Effector memory CD8-positive, alpha-beta T cell (primary cell): Measurements from ENCODE around the gene CINP.
"Not testable (repeated sequence)": the region's sequence is repeated elsewhere in the genome, so short reads cannot be mapped to it uniquely, and the experiment has no call there.

Experiments used
- ATAC-seq: fragments of 150-1000 bp; cut with Tn5 transposase; replicated peaks from 2 replicates; pipeline ENCODE4 v1.10.0; 2021; ENCODE audit warnings: mild to moderate bottlenecking, moderate library complexity
- DNase-seq, 3 experiments: peaks; one replicate each; pipeline ENCODE4 v3.0.0; 2021
- H3K27ac Mint-ChIP-seq, 2 donors: one replicate each; pipeline ENCODE4 v1.8.0; 2022; ENCODE audit warnings: mild to moderate bottlenecking in 2 of 2, mixed read lengths in 2 of 2, moderate library complexity in 2 of 2
- H3K27me3 Mint-ChIP-seq, 2 donors: one replicate each; pipeline ENCODE4 v1.8.0; 2022; ENCODE audit warnings: mixed read lengths in 2 of 2
- H3K36me3 Mint-ChIP-seq: one replicate; pipeline ENCODE4 v1.8.0; 2022; ENCODE audit warnings: mild to moderate bottlenecking, moderate library complexity, mixed read lengths; ENCODE audit not compliant: insufficient read depth
- H3K4me1 Mint-ChIP-seq, 2 donors: one replicate each; pipeline ENCODE4 v1.8.0; 2022; ENCODE audit warnings: low read depth in 2 of 2, mixed read lengths in 2 of 2
- H3K4me3 Mint-ChIP-seq, 2 donors: one replicate each; pipeline ENCODE4 v1.8.0; 2022; ENCODE audit warnings: mild to moderate bottlenecking in 2 of 2, mixed read lengths in 2 of 2, moderate library complexity in 2 of 2
- H3K9me3 Mint-ChIP-seq, 2 donors: one replicate each; pipeline ENCODE4 v1.8.0; 2022; ENCODE audit warnings: mixed read lengths in 2 of 2

Gene CINP

GRCh38 chr14:102346645-102347044 lies 16.0 kb downstream of the CINP start:
- Mint-ChIP-seq H3K9me3 (no peaks in the 10 kb centered on the region), H3K27me3 (no peaks in the 10 kb centered on the region), H3K4me1 (no peaks in the 10 kb centered on the region), H3K27ac (no peak overlapping the region), H3K36me3 (peaks cover 71% of the 10 kb centered on the region), H3K4me3 (no peak overlapping the region)
- DNase-seq (no peak), ATAC-seq (no peak)

- DNase-seq = no peak
- Mint-ChIP-seq H3K4me1 (no peaks in the 10 kb centered on the region), H3K27me3 (no peaks in the 10 kb centered on the region), H3K4me3 (no peak overlapping the region), H3K36me3 (peaks cover 69% of the 10 kb centered on the region), H3K27ac (peak overlapping the region; percentile 16 to 82), H3K9me3 (no peaks in the 10 kb centered on the region)
- no peak for ATAC-seq
These were observed 17.5 kb downstream of the CINP start for GRCh38 chr14:102345232-102345631.

GRCh38 chr14:102344485-102344884 lies 18.2 kb downstream of the CINP start:
- Mint-ChIP-seq H3K27ac (no peak overlapping the region), H3K9me3 (no peaks in the 10 kb centered on the region), H3K4me3 (no peak overlapping the region), H3K36me3 (peaks cover 62% of the 10 kb centered on the region), H3K27me3 (no peaks in the 10 kb centered on the region), H3K4me1 (no peaks in the 10 kb centered on the region)
- no peak for DNase-seq
- no peak for ATAC-seq

- Mint-ChIP-seq H3K4me3 (no peak overlapping the region), H3K36me3 (peaks cover 58% of the 10 kb centered on the region), H3K4me1 (no peaks in the 10 kb centered on the region), H3K27me3 (no peaks in the 10 kb centered on the region), H3K9me3 (no peaks in the 10 kb centered on the region), H3K27ac (no peak overlapping the region)
- no peak for ATAC-seq
- no peak for DNase-seq
These were observed 18.6 kb downstream of the CINP start for GRCh38 chr14:102344084-102344483.

- DNase-seq (no peak), ATAC-seq (no peak)
- H3K36me3 Mint-ChIP-seq = peaks cover 50% of the 10 kb centered on the region
- peaks cover 0 to 4% of the 10 kb centered on the region in 2 donors for H3K4me1 Mint-ChIP-seq
- H3K27me3 Mint-ChIP-seq = no peaks in the 10 kb centered on the region
- no peaks in the 10 kb centered on the region for H3K9me3 Mint-ChIP-seq
- no peak overlapping the region for H3K27ac Mint-ChIP-seq
- H3K4me3 Mint-ChIP-seq = no peak overlapping the region
These were observed 20.5 kb downstream of the CINP start for GRCh38 chr14:102342238-102342637.

- peaks cover 0 to 4% of the 10 kb centered on the region in 2 donors for H3K4me1 Mint-ChIP-seq
- H3K9me3 Mint-ChIP-seq = no peaks in the 10 kb centered on the region
- no peak overlapping the region for H3K27ac Mint-ChIP-seq
- peaks cover 45% of the 10 kb centered on the region for H3K36me3 Mint-ChIP-seq
- no peak for ATAC-seq
- no peaks in the 10 kb centered on the region for H3K27me3 Mint-ChIP-seq
- DNase-seq = no peak
- no peak overlapping the region for H3K4me3 Mint-ChIP-seq
These were observed 21.1 kb downstream of the CINP start for GRCh38 chr14:102341566-102341965.

- Mint-ChIP-seq H3K4me3 (no peak overlapping the region), H3K27me3 (no peaks in the 10 kb centered on the region), H3K9me3 (no peaks in the 10 kb centered on the region), H3K27ac (peak overlapping the region in 1 of 2 donors; percentile 52), H3K4me1 (peaks cover 0 to 4% of the 10 kb centered on the region in 2 donors), H3K36me3 (peaks cover 40% of the 10 kb centered on the region)
- DNase-seq (no peak), ATAC-seq (no peak)
These were observed 24.0 kb downstream of the CINP start for GRCh38 chr14:102338724-102339123.

GRCh38 chr14:102335163-102335562 lies 27.5 kb downstream of the CINP start:
- ATAC-seq = no peak
- peaks cover 0 to 4% of the 10 kb centered on the region in 2 donors for H3K4me1 Mint-ChIP-seq
- H3K9me3 Mint-ChIP-seq = no peaks in the 10 kb centered on the region
- no peak for DNase-seq
- H3K36me3 Mint-ChIP-seq = peaks cover 32% of the 10 kb centered on the region
- no peaks in the 10 kb centered on the region for H3K27me3 Mint-ChIP-seq
- no peak overlapping the region for H3K27ac Mint-ChIP-seq
- no peak overlapping the region for H3K4me3 Mint-ChIP-seq

GRCh38 chr14:102333795-102334705 lies 28.6 kb downstream of the CINP start:
- no peak for DNase-seq
- H3K4me1 Mint-ChIP-seq = peaks cover 0 to 4% of the 10 kb centered on the region in 2 donors
- no peak overlapping the region for H3K27ac Mint-ChIP-seq
- H3K4me3 Mint-ChIP-seq = no peak overlapping the region
- no peak for ATAC-seq
- H3K36me3 Mint-ChIP-seq = peaks cover 32% of the 10 kb centered on the region
- no peaks in the 10 kb centered on the region for H3K27me3 Mint-ChIP-seq
- H3K9me3 Mint-ChIP-seq = no peaks in the 10 kb centered on the region

GRCh38 chr14:102333390-102333789 lies 29.3 kb downstream of the CINP start:
- Mint-ChIP-seq H3K27me3 (no peaks in the 10 kb centered on the region), H3K27ac (no peak overlapping the region), H3K4me3 (no peak overlapping the region), H3K36me3 (peaks cover 29% of the 10 kb centered on the region), H3K9me3 (no peaks in the 10 kb centered on the region), H3K4me1 (peaks cover 0 to 8% of the 10 kb centered on the region in 2 donors)
- no peak for ATAC-seq
- no peak for DNase-seq

- H3K4me1 Mint-ChIP-seq = peaks cover 0 to 5% of the 10 kb centered on the region in 2 donors
- H3K27me3 Mint-ChIP-seq = no peaks in the 10 kb centered on the region
- no peak overlapping the region for H3K4me3 Mint-ChIP-seq
- no peaks in the 10 kb centered on the region for H3K9me3 Mint-ChIP-seq
- peaks cover 24% of the 10 kb centered on the region for H3K36me3 Mint-ChIP-seq
- ATAC-seq (no peak), DNase-seq (no peak)
- H3K27ac Mint-ChIP-seq = peak overlapping the region in 1 of 2 donors; percentile 77
These were observed 31.9 kb downstream of the CINP start for GRCh38 chr14:102330806-102331205.

GRCh38 chr14:102329381-102329780 lies 33.3 kb downstream of the CINP start:
- not testable (repeated sequence) for H3K27ac Mint-ChIP-seq, H3K4me1 Mint-ChIP-seq, DNase-seq, H3K9me3 Mint-ChIP-seq, H3K27me3 Mint-ChIP-seq, ATAC-seq, H3K4me3 Mint-ChIP-seq
- peaks cover 21% of the 10 kb centered on the region for H3K36me3 Mint-ChIP-seq

- no peak overlapping the region for H3K4me3 Mint-ChIP-seq
- DNase-seq (no peak), ATAC-seq (no peak)
- peaks cover 13% of the 10 kb centered on the region for H3K36me3 Mint-ChIP-seq
- no peaks in the 10 kb centered on the region for H3K9me3 Mint-ChIP-seq
- H3K27ac Mint-ChIP-seq = no peak overlapping the region
- H3K27me3 Mint-ChIP-seq = no peaks in the 10 kb centered on the region
- peaks cover under 1 to 5% of the 10 kb centered on the region in 2 donors for H3K4me1 Mint-ChIP-seq
These were observed 36.1 kb downstream of the CINP start for GRCh38 chr14:102326583-102326982.

- Mint-ChIP-seq H3K27ac (peak overlapping the region in 1 of 2 donors; percentile 54), H3K27me3 (no peaks in the 10 kb centered on the region), H3K4me1 (peaks cover 1 to 5% of the 10 kb centered on the region in 2 donors), H3K4me3 (no peak overlapping the region), H3K36me3 (peaks cover 12% of the 10 kb centered on the region), H3K9me3 (no peaks in the 10 kb centered on the region)
- ATAC-seq (no peak), DNase-seq (no peak)
These were observed 36.8 kb downstream of the CINP start for GRCh38 chr14:102325791-102326345.
